Measurements from ENCODE around the gene PDXK. TPM values are rescaled to one million over a fixed set of nuclear protein-coding genes. Genes with fewer than 3 reads are reported as not detected.

Gene PDXK
- total and polyA plus RNA-seq, 10 of the 15 experiments (the other 5 are each of a cell fraction or from before 2014, with no cell fraction given), result 3.7 to 141 (median 60.0) TPM

DNA sequence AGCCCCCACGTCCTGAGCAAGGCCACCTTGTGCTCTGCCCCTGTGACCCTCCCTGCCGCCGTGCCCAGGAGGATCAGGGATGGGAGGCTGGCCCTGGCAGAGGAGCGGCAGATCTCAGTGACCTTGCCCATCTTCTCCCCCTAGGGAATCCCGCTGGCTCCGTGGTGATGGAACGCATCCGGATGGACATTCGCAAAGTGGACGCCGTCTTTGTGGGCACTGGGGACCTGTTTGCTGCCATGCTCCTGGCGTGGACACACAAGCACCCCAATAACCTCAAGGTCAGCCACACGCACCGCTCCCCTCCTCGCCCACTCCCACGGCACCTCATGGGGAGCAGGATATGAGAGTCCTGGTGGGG lies 34.5 kb downstream of the PDXK start:
- ChIA-PET RAD21 (ENCODE audit: unreplicated experiment) (no interaction called here), CTCF (no interaction called here), SMC1A (ENCODE audit: uncharacterized antibody, unreplicated experiment) (no interaction called here), POLR2A (no interaction called here)
- no peak for DNase-seq (ENCODE audit: low read depth, low spot score)
- Histone ChIP-seq H3K4me2 (ENCODE audit: control insufficient read depth, insufficient read depth) (no peak overlapping the region), H3K36me3 (ENCODE audit: control insufficient read depth in 2 of 2, insufficient read depth in 2 of 2, low read length in 1 of 2) (peaks cover 13 to 43% of the 10 kb centered on the region in 2 experiments; a peak in 3 of 4 replicates), H3K4me3 (no peak overlapping the region), H3K9ac (ENCODE audit: control insufficient read depth, insufficient read depth, low read length) (no peak overlapping the region), H3K27ac (ENCODE audit: control insufficient read depth, insufficient read depth) (no peak overlapping the region), H4K20me1 (ENCODE audit: control insufficient read depth, insufficient read depth) (no peaks in the 10 kb centered on the region), H3K27me3 (replicated peaks in 1 of 2; ENCODE audit: control insufficient read depth in 2 of 2, insufficient read depth in 2 of 2, low read length in 1 of 2) (no peaks in the 10 kb centered on the region), H3K4me1 (ENCODE audit: control insufficient read depth, insufficient read depth, low read length) (no peaks in the 10 kb centered on the region), H3K9me3 (replicated peaks; ENCODE audit: control insufficient read depth, insufficient read depth, low read length) (no peaks in the 10 kb centered on the region), H3K79me2 (ENCODE audit: control insufficient read depth, insufficient read depth, low read length) (no peaks in the 10 kb centered on the region), H2AFZ (ENCODE audit: control insufficient read depth, low read depth, low read length) (no peak overlapping the region)
- TF ChIP-seq POLR2A (IDR thresholded peaks at IDR 0.05; ENCODE audit: low read depth, low read length) (peak; percentile 47), HDGF (IDR thresholded peaks at IDR 0.05) (no peak)
- in situ Hi-C loops (cut with MboI) (no loop called here), intact Hi-C loops (cut with micrococcal nuclease; ENCODE audit: unreplicated experiment) (no loop called here)
- FAIRE-seq, result no peak
- no peak for ATAC-seq
- no TSS peak for BruUV-seq (replicated peaks)
- WGBS (ENCODE audit: insufficient coverage, insufficient replicate concordance, low lambda C conversion rate, missing lambda C conversion rate), result 97% methylated on average over 16 of the region's 16 CpGs

DNA sequence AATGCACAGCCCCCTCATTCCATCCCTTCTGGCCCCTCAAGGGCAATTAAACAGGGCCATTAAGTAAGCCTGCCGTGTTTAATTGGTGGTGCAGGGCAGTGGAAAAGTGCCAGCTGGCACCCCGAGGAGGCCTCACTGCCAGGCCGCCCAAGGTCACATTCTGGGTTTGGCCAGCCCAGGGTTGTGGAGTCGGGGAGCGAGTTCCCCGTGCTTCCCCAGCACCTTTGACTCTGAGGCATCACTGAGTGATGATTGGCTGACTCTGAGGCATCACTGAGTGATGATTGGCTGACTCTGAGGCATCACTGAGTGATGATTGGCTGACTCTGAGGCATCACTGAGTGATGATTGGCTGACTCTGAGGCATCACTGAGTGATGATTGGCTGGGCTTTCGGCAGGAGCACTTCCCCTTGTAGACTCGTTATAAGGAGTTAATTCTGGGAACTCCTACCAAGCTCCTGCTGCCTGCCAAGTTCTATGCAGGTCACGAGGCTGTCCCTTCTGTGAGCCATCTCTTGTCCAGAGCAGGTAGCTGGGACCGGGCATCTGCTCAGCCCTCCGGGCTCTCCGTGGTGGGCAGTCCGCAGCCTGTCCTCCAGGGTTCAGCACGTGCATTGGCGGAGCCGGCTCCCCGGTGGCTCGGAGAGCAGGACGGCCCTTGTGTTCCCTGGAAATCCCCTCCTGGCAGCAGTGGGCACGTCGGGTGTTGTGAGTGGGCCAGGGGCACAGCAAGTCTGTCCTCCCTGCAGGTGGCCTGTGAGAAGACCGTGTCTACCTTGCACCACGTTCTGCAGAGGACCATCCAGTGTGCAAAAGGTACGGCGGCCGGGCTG lies 36.2 kb downstream of the PDXK start:
- POLR2A ChIA-PET, result no interaction called here
- Histone ChIP-seq H3K9ac (ENCODE audit: control insufficient read depth, insufficient read depth, low read length) (no peak overlapping the region), H3K9me3 (replicated peaks; ENCODE audit: control insufficient read depth, insufficient read depth, low read length) (no peaks in the 10 kb centered on the region), H3K4me1 (ENCODE audit: control insufficient read depth, insufficient read depth, low read length) (no peaks in the 10 kb centered on the region), H3K4me3 (no peak overlapping the region), H3K27ac (ENCODE audit: control insufficient read depth, insufficient read depth) (no peak overlapping the region), H3K4me2 (ENCODE audit: control insufficient read depth, insufficient read depth) (no peak overlapping the region), H3K27me3 (replicated peaks in 1 of 2; ENCODE audit: control insufficient read depth in 2 of 2, insufficient read depth in 2 of 2, low read length in 1 of 2) (no peaks in the 10 kb centered on the region), H3K79me2 (ENCODE audit: control insufficient read depth, insufficient read depth, low read length) (no peaks in the 10 kb centered on the region), H3K36me3 (ENCODE audit: control insufficient read depth in 2 of 2, insufficient read depth in 2 of 2, low read length in 1 of 2) (peaks cover 11 to 37% of the 10 kb centered on the region in 2 experiments; a peak in 3 of 4 replicates), H4K20me1 (ENCODE audit: control insufficient read depth, insufficient read depth) (no peaks in the 10 kb centered on the region), H2AFZ (ENCODE audit: control insufficient read depth, low read depth, low read length) (no peak overlapping the region)
- no peak for FAIRE-seq
- peak; percentile 54 for ATAC-seq
- no TSS peak for BruUV-seq (replicated peaks)
- in situ Hi-C loops (cut with MboI) (no loop called here), intact Hi-C loops (cut with micrococcal nuclease; ENCODE audit: unreplicated experiment) (no loop called here)
- DNase-seq (ENCODE audit: low read depth, low spot score), result no peak
- CTCF ChIA-PET, result no interaction called here
- RAD21 ChIA-PET (ENCODE audit: unreplicated experiment), result no interaction called here
- SMC1A ChIA-PET (ENCODE audit: uncharacterized antibody, unreplicated experiment), result no interaction called here
- 96% methylated on average over 26 of the region's 26 CpGs for WGBS (ENCODE audit: insufficient coverage, insufficient replicate concordance, low lambda C conversion rate, missing lambda C conversion rate)
- TF ChIP-seq, protein P1, sequence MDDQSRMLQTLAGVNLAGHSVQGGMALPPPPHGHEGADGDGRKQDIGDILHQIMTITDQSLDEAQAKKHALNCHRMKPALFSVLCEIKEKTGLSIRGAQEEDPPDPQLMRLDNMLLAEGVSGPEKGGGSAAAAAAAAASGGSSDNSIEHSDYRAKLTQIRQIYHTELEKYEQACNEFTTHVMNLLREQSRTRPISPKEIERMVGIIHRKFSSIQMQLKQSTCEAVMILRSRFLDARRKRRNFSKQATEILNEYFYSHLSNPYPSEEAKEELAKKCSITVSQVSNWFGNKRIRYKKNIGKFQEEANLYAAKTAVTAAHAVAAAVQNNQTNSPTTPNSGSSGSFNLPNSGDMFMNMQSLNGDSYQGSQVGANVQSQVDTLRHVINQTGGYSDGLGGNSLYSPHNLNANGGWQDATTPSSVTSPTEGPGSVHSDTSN (IDR thresholded peaks at IDR 0.05; ENCODE audit: insufficient replicate concordance, low read depth, low read length), result peak; percentile 56
- TF ChIP-seq POU2F2 (IDR thresholded peaks at IDR 0.05; ENCODE audit: borderline replicate concordance, low read depth, low read length), result no peak
- TF ChIP-seq BCL11A (IDR thresholded peaks at IDR 0.05; ENCODE audit: low read depth, low read length), result no peak
- 0 out of 2 replicates have a peak, but pooled peaks have one; percentile 44 for TF ChIP-seq TCF3 (IDR thresholded peaks at IDR 0.05; ENCODE audit: borderline replicate concordance, insufficient read depth, low read depth, low read length)
- TF ChIP-seq SMARCA5 (IDR thresholded peaks at IDR 0.05), result no peak
- no peak for TF ChIP-seq BACH1 (IDR thresholded peaks at IDR 0.05; ENCODE audit: borderline replicate concordance)
- TF ChIP-seq, protein P2, sequence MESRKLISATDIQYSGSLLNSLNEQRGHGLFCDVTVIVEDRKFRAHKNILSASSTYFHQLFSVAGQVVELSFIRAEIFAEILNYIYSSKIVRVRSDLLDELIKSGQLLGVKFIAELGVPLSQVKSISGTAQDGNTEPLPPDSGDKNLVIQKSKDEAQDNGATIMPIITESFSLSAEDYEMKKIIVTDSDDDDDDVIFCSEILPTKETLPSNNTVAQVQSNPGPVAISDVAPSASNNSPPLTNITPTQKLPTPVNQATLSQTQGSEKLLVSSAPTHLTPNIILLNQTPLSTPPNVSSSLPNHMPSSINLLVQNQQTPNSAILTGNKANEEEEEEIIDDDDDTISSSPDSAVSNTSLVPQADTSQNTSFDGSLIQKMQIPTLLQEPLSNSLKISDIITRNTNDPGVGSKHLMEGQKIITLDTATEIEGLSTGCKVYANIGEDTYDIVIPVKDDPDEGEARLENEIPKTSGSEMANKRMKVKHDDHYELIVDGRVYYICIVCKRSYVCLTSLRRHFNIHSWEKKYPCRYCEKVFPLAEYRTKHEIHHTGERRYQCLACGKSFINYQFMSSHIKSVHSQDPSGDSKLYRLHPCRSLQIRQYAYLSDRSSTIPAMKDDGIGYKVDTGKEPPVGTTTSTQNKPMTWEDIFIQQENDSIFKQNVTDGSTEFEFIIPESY (IDR thresholded peaks at IDR 0.05), result no peak
- no peak for TF ChIP-seq SREBF1 (IDR thresholded peaks at IDR 0.05; ENCODE audit: low read length)
- TF ChIP-seq JUNB (IDR thresholded peaks at IDR 0.05), result no peak
- TF ChIP-seq FOS (IDR thresholded peaks at IDR 0.05; ENCODE audit: borderline replicate concordance, extremely low read depth, insufficient read length), result peak; percentile 71
- TF ChIP-seq, protein P3, sequence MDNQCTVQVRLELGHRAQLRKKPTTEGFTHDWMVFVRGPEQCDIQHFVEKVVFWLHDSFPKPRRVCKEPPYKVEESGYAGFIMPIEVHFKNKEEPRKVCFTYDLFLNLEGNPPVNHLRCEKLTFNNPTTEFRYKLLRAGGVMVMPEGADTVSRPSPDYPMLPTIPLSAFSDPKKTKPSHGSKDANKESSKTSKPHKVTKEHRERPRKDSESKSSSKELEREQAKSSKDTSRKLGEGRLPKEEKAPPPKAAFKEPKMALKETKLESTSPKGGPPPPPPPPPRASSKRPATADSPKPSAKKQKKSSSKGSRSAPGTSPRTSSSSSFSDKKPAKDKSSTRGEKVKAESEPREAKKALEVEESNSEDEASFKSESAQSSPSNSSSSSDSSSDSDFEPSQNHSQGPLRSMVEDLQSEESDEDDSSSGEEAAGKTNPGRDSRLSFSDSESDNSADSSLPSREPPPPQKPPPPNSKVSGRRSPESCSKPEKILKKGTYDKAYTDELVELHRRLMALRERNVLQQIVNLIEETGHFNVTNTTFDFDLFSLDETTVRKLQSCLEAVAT (IDR thresholded peaks at IDR 0.05), result no peak
- TF ChIP-seq RAD21 (IDR thresholded peaks at IDR 0.05; ENCODE audit: insufficient read depth, low read depth, low read length), result no peak

All from GM12878 (cell line).